SW 1271 (cell line): ENCODE measurements around the gene ADCYAP1R1.

Experiments used
- DNase-seq, 2 experiments: peaks; one replicate each; lab custom pipeline; 2025; lab: John Stamatoyannopoulos, UW

The ADCYAP1R1 gene

GRCh38 chr7:31087351-31087750 lies 35.2 kb downstream of the ADCYAP1R1 start:
- DNase-seq = no peak

- no peak for DNase-seq
Observed at GRCh38 chr7:31091924-31092434, 39.9 kb downstream of the ADCYAP1R1 start.

GRCh38 chr7:31092606-31093005 lies 40.5 kb downstream of the ADCYAP1R1 start:
- no peak for DNase-seq

- no peak for DNase-seq
Observed at GRCh38 chr7:31093282-31093681, 41.2 kb downstream of the ADCYAP1R1 start.

- no peak for DNase-seq
Observed at GRCh38 chr7:31094271-31094670, 42.2 kb downstream of the ADCYAP1R1 start.

GRCh38 chr7:31095286-31096197 lies 43.4 kb downstream of the ADCYAP1R1 start:
- no peak for DNase-seq

- DNase-seq = no peak
Observed at GRCh38 chr7:31096198-31096876, 44.2 kb downstream of the ADCYAP1R1 start.

GRCh38 chr7:31096877-31097258 lies 44.8 kb downstream of the ADCYAP1R1 start:
- no peak for DNase-seq

- DNase-seq = no peak
Observed at GRCh38 chr7:31098642-31099360, 46.7 kb downstream of the ADCYAP1R1 start.

- no peak for DNase-seq
Observed at GRCh38 chr7:31099451-31100444, 47.6 kb downstream of the ADCYAP1R1 start.

- DNase-seq = no peak
Observed at GRCh38 chr7:31100445-31100844, 48.3 kb downstream of the ADCYAP1R1 start.

- no peak for DNase-seq
Observed at GRCh38 chr7:31100871-31101270, 48.8 kb downstream of the ADCYAP1R1 start.

- DNase-seq = no peak
Observed at GRCh38 chr7:31101544-31101943, 49.4 kb downstream of the ADCYAP1R1 start.

GRCh38 chr7:31102151-31102972 lies 50.3 kb downstream of the ADCYAP1R1 start:
- DNase-seq = no peak

GRCh38 chr7:31102973-31103850 lies 51.1 kb downstream of the ADCYAP1R1 start:
- DNase-seq = no peak

- DNase-seq = no peak
Observed at GRCh38 chr7:31104361-31105255, 52.5 kb downstream of the ADCYAP1R1 start.

GRCh38 chr7:31105256-31105950 lies 53.3 kb downstream of the ADCYAP1R1 start:
- DNase-seq = no peak
